GM12874 (cell line): ENCODE measurements around the gene SH3D21.

Experiments
- CTCF ChIP-seq: IDR thresholded peaks from 2 replicates; pipeline ENCODE4 v1.5.1; 2011; ENCODE audit warnings: low read depth, mild to moderate bottlenecking, control low read depth, low read length, moderate library complexity; ENCODE audit not compliant: insufficient read depth

Gene SH3D21

GRCh38 chr1:36345353-36345752 is 39.2 kb downstream of the SH3D21 start:
- no peak for TF ChIP-seq CTCF

DNA sequence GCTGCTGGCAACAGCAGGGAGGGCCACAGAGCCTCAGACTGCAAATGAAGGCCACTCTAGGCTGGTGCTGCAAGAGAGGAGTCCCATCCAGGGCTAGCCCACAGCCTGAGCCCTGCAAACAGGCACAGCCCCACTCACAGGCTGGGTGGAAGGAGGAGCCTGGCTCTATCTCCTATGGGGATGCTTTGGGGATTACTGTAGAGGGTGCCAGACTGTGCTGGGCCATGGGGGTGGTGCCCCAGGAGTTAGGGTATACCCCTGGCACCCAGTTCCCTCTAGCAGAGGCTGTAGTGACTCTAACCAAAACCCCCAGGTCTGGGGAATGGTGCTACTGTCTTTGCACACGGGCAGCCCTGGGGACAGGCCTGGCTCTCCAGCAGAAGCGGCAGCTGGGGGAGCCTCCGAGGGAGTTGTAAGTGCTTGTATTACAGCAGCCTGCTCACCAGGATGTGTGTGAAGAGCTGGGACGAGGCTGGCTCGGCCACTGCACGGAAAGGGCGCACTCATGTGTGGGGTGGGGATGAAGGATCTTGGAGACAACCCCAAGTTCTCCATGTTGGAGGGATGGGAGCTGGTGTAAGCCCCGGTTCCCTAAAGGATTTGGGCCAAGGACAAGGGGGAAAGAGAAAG is 40.7 kb downstream of the SH3D21 start:
- TF ChIP-seq CTCF, result no peak

GRCh38 chr1:36349241-36349671 is 43.1 kb downstream of the SH3D21 start:
- TF ChIP-seq CTCF, result no peak

- no peak for TF ChIP-seq CTCF
Observed at GRCh38 chr1:36349839-36350238, 43.7 kb downstream of the SH3D21 start.

GRCh38 chr1:36350659-36351226 is 44.6 kb downstream of the SH3D21 start:
- TF ChIP-seq CTCF, result no peak

DNA sequence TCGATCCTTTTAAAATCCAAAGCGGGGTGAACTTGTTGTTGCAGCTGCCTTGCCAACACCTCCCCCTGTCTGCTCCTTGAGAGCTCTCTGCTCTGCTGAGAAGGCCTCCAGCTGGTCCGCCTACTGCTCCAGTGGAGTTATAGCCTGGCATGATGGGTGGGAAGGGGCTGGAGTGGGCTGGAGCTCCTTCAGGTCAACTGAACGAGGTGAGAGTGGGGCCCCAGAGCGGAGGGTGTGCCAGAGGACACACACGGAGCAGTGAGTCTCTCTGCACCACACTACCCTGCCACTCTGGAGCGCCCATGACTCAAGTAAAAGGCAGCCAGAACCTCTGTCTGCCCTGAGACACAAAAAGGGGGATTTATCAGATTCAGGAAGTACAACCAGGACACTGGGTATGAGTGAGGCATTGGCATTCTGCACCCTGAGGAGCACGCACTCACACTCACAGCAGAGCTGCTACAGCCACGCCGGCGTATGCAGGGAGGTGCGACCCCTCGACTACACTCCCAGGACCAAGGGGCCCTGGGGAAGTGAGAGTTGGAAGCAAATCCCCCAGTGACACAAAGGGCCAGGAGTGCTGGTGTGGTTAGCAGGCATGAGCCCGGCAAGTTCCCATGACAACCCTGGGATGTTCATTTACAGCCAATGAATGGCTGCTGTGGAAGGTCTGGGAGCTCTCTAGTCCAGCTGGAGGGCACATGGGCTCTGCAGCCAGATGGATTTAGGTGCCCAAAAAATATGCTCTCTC is 45.2 kb downstream of the SH3D21 start:
- no peak for TF ChIP-seq CTCF

GRCh38 chr1:36352125-36352909 is 46.1 kb downstream of the SH3D21 start:
- TF ChIP-seq CTCF, result no peak
